Endodermal cell (in vitro differentiated cells): Measurements from ENCODE around the gene KIF5B. TPM values are rescaled to one million over a fixed set of nuclear protein-coding genes. Genes with fewer than 3 reads are reported as not detected.

Source experiments
- DNase-seq: peaks from one replicate; pipeline ENCODE4 v3.0.0-alpha.2; 2017
- H3K27ac ChIP-seq: 2 replicates; pipeline ENCODE4 v1.5.1; 2013; ENCODE audit warnings: mild to moderate bottlenecking, low read depth, low read length, moderate library complexity
- H3K27me3 ChIP-seq: 2 replicates; pipeline ENCODE4 v1.6.1; 2013; ENCODE audit warnings: mild to moderate bottlenecking, low read length, moderate library complexity; ENCODE audit not compliant: insufficient read depth, control insufficient read depth, poor library complexity, severe bottlenecking
- H3K36me3 ChIP-seq: 2 replicates; pipeline ENCODE4 v1.7.0; 2013; ENCODE audit warnings: mild to moderate bottlenecking, low read length, moderate library complexity; ENCODE audit not compliant: control insufficient read depth, insufficient read depth
- H3K4me1 ChIP-seq: one replicate; pipeline ENCODE4 v1.7.0; 2013; ENCODE audit warnings: low read length; ENCODE audit not compliant: control insufficient read depth, insufficient read depth
- H3K4me3 ChIP-seq: 2 replicates; pipeline ENCODE4 v1.5.1; 2013; ENCODE audit warnings: mild to moderate bottlenecking, low read length, moderate library complexity
- H3K9ac ChIP-seq: 2 replicates; pipeline ENCODE4 v1.6.1; 2013; ENCODE audit warnings: mild to moderate bottlenecking, low read length, moderate library complexity; ENCODE audit not compliant: poor library complexity, severe bottlenecking; ENCODE audit errors: extremely low read depth
- H3K9me3 ChIP-seq: 2 replicates; pipeline ENCODE4 v1.6.1; 2013; ENCODE audit warnings: mild to moderate bottlenecking, low read length, moderate library complexity; ENCODE audit not compliant: control insufficient read depth
- H3K27ac Mint-ChIP-seq: 2 replicates; pipeline ENCODE4 v1.8.0; 2020; ENCODE audit warnings: mixed read lengths
- H3K27me3 Mint-ChIP-seq: 2 replicates; pipeline ENCODE4 v1.8.0; 2021; ENCODE audit warnings: mild to moderate bottlenecking, mixed read lengths; ENCODE audit not compliant: insufficient read depth
- H3K36me3 Mint-ChIP-seq: 2 replicates; pipeline ENCODE4 v1.8.0; 2020; ENCODE audit warnings: low read depth, mixed read lengths
- H3K4me1 Mint-ChIP-seq: 2 replicates; pipeline ENCODE4 v1.8.0; 2020; ENCODE audit warnings: mixed read lengths
- H3K4me3 Mint-ChIP-seq: 2 replicates; pipeline ENCODE4 v1.8.0; 2020; ENCODE audit warnings: mild to moderate bottlenecking, moderate library complexity, mixed read lengths
- H3K9me3 Mint-ChIP-seq: 2 replicates; pipeline ENCODE4 v1.8.0; 2020; ENCODE audit warnings: mild to moderate bottlenecking, mixed read lengths
- WGBS, 2 experiments: methylation state at CpG; one replicate each; pipeline versions ENCODE4 v1.1.5 to v1.1.7; 2013; ENCODE audit warnings: missing lambda C conversion rate in 2 of 2, mixed read lengths in 1 of 2; ENCODE audit not compliant: insufficient coverage in 1 of 2, insufficient read length in 1 of 2; 5-methylcytosine and 5-hydroxymethylcytosine counted together
- total RNA-seq, 2 donors: library from RNA; stranded (reverse); fragmentation: NEBNext Ultra II Directional in 1 of 2; extraction: Animal tissue kit (Norgen Biotek cat#: 25700) in 1 of 2; gene quantifications; 2 replicates in 1 of 2; 3 replicates in 1 of 2; pipeline ENCODE4 v1.2.1, GENCODE V29; 2021
- TF ChIP-seq, protein P1 (sequence below): fragments of 200-600 bp; sonication (generic); conservative IDR thresholded peaks from 2 replicates; pipeline ENCODE4 v1.5.0; 2021; ENCODE audit warnings: antibody characterized with exemption, mild to moderate bottlenecking

KIF5B gene
- total RNA-seq, 2 donors from 2014 or later, result 90.8 to 104 TPM

DNA sequence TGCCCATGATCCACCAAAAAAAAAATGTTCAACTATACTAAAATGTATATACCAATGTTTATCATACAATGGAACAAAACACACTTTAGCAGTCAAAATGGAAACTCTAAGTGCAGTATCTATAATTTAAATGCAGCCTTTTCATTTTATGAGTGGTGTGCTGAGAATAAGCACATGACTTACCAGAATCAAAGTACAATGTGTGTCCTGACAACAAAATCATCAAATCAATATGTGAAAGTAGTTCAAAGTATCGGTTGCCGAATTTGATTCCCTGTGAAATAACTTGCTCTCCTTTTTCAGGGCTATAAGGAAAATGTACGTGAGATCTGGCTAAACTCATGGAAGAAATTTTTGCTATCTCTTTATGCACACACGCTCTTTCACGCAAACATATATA is 16.9 kb upstream of the KIF5B start:
- no peaks in the 10 kb centered on the region for H3K9me3 Mint-ChIP-seq
- H3K36me3 Mint-ChIP-seq, result no peaks in the 10 kb centered on the region
- no peaks in the 10 kb centered on the region for H3K27me3 Mint-ChIP-seq
- no peak overlapping the region for H3K4me3 Mint-ChIP-seq
- H3K4me1 Mint-ChIP-seq, result peaks cover 14% of the 10 kb centered on the region
- peak overlapping the region; percentile 83 for H3K27ac Mint-ChIP-seq
- Histone ChIP-seq H3K9me3 (no peaks in the 10 kb centered on the region), H3K4me3 (no peak overlapping the region), H3K9ac (no peak overlapping the region), H3K36me3 (no peaks in the 10 kb centered on the region), H3K27ac (no peak overlapping the region), H3K4me1 (peaks cover 8% of the 10 kb centered on the region), H3K27me3 (no peaks in the 10 kb centered on the region)
- TF ChIP-seq, protein P1, sequence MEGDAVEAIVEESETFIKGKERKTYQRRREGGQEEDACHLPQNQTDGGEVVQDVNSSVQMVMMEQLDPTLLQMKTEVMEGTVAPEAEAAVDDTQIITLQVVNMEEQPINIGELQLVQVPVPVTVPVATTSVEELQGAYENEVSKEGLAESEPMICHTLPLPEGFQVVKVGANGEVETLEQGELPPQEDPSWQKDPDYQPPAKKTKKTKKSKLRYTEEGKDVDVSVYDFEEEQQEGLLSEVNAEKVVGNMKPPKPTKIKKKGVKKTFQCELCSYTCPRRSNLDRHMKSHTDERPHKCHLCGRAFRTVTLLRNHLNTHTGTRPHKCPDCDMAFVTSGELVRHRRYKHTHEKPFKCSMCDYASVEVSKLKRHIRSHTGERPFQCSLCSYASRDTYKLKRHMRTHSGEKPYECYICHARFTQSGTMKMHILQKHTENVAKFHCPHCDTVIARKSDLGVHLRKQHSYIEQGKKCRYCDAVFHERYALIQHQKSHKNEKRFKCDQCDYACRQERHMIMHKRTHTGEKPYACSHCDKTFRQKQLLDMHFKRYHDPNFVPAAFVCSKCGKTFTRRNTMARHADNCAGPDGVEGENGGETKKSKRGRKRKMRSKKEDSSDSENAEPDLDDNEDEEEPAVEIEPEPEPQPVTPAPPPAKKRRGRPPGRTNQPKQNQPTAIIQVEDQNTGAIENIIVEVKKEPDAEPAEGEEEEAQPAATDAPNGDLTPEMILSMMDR, result no peak
- 90 to 99% methylated on average over 2 to 3 of the region's 5 CpGs for WGBS, 2 experiments
- no peak for DNase-seq

DNA sequence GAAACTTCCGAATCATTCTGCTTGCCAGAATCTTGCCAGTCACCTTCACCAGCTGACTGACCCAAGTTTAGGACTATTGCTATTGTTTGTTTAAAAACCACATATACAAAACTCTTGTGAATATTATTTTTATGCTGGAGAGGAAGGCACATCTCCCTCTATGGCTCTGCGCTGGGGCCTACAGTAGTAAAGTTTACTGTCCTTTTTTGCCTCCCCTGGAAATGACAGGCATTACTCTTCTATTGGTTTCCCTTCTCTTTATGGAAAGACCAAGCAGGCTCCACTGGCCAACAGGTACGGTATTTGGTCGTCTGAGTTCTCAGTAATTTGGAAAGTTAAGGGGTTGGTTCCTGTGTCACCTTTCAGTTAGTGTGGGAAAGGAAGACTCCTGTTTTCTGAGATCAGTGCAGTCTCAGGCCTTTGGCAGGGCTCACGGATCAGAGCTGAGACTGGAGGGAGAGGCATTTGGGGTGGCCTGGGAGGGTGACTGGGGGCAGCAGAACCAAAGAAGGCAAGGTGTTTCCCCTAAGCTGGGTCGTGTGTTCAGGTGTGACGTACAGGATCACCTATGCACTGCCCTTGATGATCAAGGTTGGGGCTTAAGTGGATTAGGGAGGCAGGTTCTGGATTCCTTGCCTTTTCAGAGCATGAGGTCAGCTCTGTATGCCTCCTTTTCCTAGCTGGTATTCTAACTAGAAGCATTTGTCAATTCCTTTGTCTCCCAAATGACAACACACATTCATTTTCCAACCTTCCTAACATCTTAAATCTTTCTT is 16.0 kb upstream of the KIF5B start:
- Histone ChIP-seq H3K4me3 (no peak overlapping the region), H3K36me3 (no peaks in the 10 kb centered on the region), H3K9ac (no peak overlapping the region), H3K9me3 (no peaks in the 10 kb centered on the region), H3K4me1 (peaks cover 8% of the 10 kb centered on the region), H3K27ac (no peak overlapping the region), H3K27me3 (no peaks in the 10 kb centered on the region)
- peak overlapping the region; percentile 83 for H3K27ac Mint-ChIP-seq
- H3K4me3 Mint-ChIP-seq, result no peak overlapping the region
- H3K4me1 Mint-ChIP-seq, result peaks cover 14% of the 10 kb centered on the region
- H3K27me3 Mint-ChIP-seq, result no peaks in the 10 kb centered on the region
- TF ChIP-seq, protein P1, result no peak
- H3K9me3 Mint-ChIP-seq, result no peaks in the 10 kb centered on the region
- WGBS, 2 experiments, result 20 to 66% methylated on average over 1 to 7 of the region's 7 CpGs
- DNase-seq, result peak; percentile 70
- no peaks in the 10 kb centered on the region for H3K36me3 Mint-ChIP-seq

- no peaks in the 10 kb centered on the region for H3K27me3 ChIP-seq
- peaks cover under 1% of the 10 kb centered on the region for H3K9me3 ChIP-seq
- 90 to 100% methylated on average over 2 of the region's 2 CpGs for WGBS, 2 experiments
- no peak overlapping the region for H3K27ac Mint-ChIP-seq
- no peak overlapping the region for H3K4me3 Mint-ChIP-seq
- H3K9ac ChIP-seq, result no peak overlapping the region
- no peak overlapping the region for H3K27ac ChIP-seq
- peaks cover 14% of the 10 kb centered on the region for H3K4me1 Mint-ChIP-seq
- H3K27me3 Mint-ChIP-seq, result no peaks in the 10 kb centered on the region
- no peak for DNase-seq
- TF ChIP-seq, protein P1, result no peak
- no peaks in the 10 kb centered on the region for H3K36me3 ChIP-seq
- peaks cover 8% of the 10 kb centered on the region for H3K4me1 ChIP-seq
- H3K4me3 ChIP-seq, result no peak overlapping the region
- H3K9me3 Mint-ChIP-seq, result no peaks in the 10 kb centered on the region
- no peaks in the 10 kb centered on the region for H3K36me3 Mint-ChIP-seq
These were observed 14.4 kb upstream of the KIF5B start for GRCh38 chr10:32070645-32071044.
